ENCODE data around the gene GLIPR2.

- TF ChIP-seq POLR2A (IDR thresholded peaks at IDR 0.05; ENCODE audit: low read depth, low read length) (no peak), POLR2AphosphoS5 (IDR thresholded peaks at IDR 0.05; ENCODE audit: low read depth, low read length) (no peak), TAF1 (IDR thresholded peaks at IDR 0.05; ENCODE audit: borderline replicate concordance, low read depth, low read length) (no peak)
Measured at GRCh38 chr9:36119476-36119875, 17.1 kb upstream of the GLIPR2 start.

All from GM12892 (cell line).